PC-3 (cell line): ENCODE measurements around the gene IGSF21. TPM values are rescaled to one million over a fixed set of nuclear protein-coding genes. Genes with fewer than 3 reads are reported as not detected.
A peak's percentile ranks its signal among the peaks of the same experiment; 100 is the strongest.

ENCODE experiments used
- ATAC-seq: fragments of 200-7000 bp; cut with Tn5 transposase; 2 replicates; pipeline ENCODE4 v1.9.1; 2020; ENCODE audit warnings: mild to moderate bottlenecking, moderate library complexity
- BruUV-seq: library from RNA; stranded (reverse); fragments of 400-500 nt; replicated peaks from 2 replicates; lab custom pipeline; 2021; lab: Mats Ljungman, UMichigan
- CTCF ChIA-PET: fragments of 300-600 bp; sonication (Branson Sonifier 250); formaldehyde crosslinking; loops from one replicate; lab custom pipeline; 2022; ENCODE audit warnings: antibody characterized with exemption; lab: Charles Lee
- POLR2A ChIA-PET: fragments of 300-600 bp; sonication (Branson Sonifier 250); formaldehyde crosslinking; loops from one replicate; lab custom pipeline; 2022; ENCODE audit warnings: antibody characterized with exemption; ENCODE audit not compliant: unreplicated experiment; lab: Charles Lee
- DNase-seq: peaks from one replicate; pipeline ENCODE4 v3.0.0-alpha.2; 2015
- H2AFZ ChIP-seq: fragments of 300-600 bp; sonication (generic); 2 replicates; pipeline ENCODE4 v1.6.0; 2016; ENCODE audit warnings: antibody characterized with exemption, low read length
- H3F3A ChIP-seq: fragments of 300-600 bp; sonication (generic); one replicate; pipeline ENCODE4 v1.6.0; 2017; ENCODE audit warnings: antibody characterized with exemption, low read length, control low read depth, mild to moderate bottlenecking; ENCODE audit not compliant: unreplicated experiment
- H3K27ac ChIP-seq: fragments of 300-600 bp; sonication (generic); 2 replicates; pipeline ENCODE4 v1.5.1; 2016; ENCODE audit warnings: mild to moderate bottlenecking, low read length
- H3K27me3 ChIP-seq: fragments of 300-600 bp; sonication (generic); 2 replicates; pipeline ENCODE4 v1.6.1; 2016; ENCODE audit warnings: low read length, mixed read lengths
- H3K36me3 ChIP-seq: fragments of 300-600 bp; sonication (generic); 2 replicates; pipeline ENCODE4 v1.6.1; 2016; ENCODE audit warnings: low read depth, mixed run types, low read length, mixed read lengths
- H3K4me1 ChIP-seq: fragments of 300-600 bp; sonication (generic); 2 replicates; pipeline ENCODE4 v1.5.1; 2016; ENCODE audit warnings: low read length; ENCODE audit not compliant: insufficient read depth
- H3K4me2 ChIP-seq: fragments of 300-600 bp; sonication (generic); 2 replicates; pipeline ENCODE4 v1.6.0; 2016; ENCODE audit warnings: low read length
- H3K4me3 ChIP-seq: fragments of 300-600 bp; sonication (generic); 2 replicates; pipeline ENCODE4 v1.5.1; 2016; ENCODE audit warnings: mild to moderate bottlenecking, low read length, mixed read lengths
- H3K79me2 ChIP-seq: fragments of 300-600 bp; sonication (generic); 2 replicates; pipeline ENCODE4 v1.6.1; 2017; ENCODE audit warnings: low read length, mixed read lengths
- H3K9ac ChIP-seq: fragments of 300-600 bp; sonication (generic); 2 replicates; pipeline ENCODE4 v1.6.0; 2016; ENCODE audit warnings: mild to moderate bottlenecking, low read length
- H3K9me2 ChIP-seq: fragments of 300-600 bp; sonication (generic); replicated peaks from 2 replicates; pipeline ENCODE4 v1.6.1; 2016; ENCODE audit warnings: mixed run types, low read length, mixed read lengths
- H3K9me3 ChIP-seq: fragments of 300-600 bp; sonication (generic); 2 replicates; pipeline ENCODE4 v1.6.1; 2016; ENCODE audit warnings: low read length, mixed read lengths
- H4K20me1 ChIP-seq: fragments of 300-600 bp; sonication (generic); 2 replicates; pipeline ENCODE4 v1.6.1; 2016; ENCODE audit warnings: low read length, mixed read lengths
- CTCF ChIP-seq: fragments of 300-600 bp; sonication (generic); conservative IDR thresholded peaks from 2 replicates; pipeline ENCODE4 v1.5.1; 2017; ENCODE audit warnings: antibody characterized with exemption, low read depth, mild to moderate bottlenecking, low read length
- EZH2 ChIP-seq: fragments of 300-600 bp; sonication (generic); IDR thresholded peaks from one replicate; pipeline ENCODE4 v1.6.1; 2017; ENCODE audit warnings: antibody characterized with exemption, mild to moderate bottlenecking, low read length; ENCODE audit not compliant: unreplicated experiment
- EZH2phosphoT487 ChIP-seq: fragments of 300-600 bp; sonication (generic); IDR thresholded peaks from 2 replicates; pipeline ENCODE4 v1.6.1; 2018; ENCODE audit warnings: mild to moderate bottlenecking, antibody characterized with exemption, low read length, borderline replicate concordance
- intact Hi-C: fragments of 100-400 bp; cut with micrococcal nuclease; formaldehyde crosslinking; loops from 2 replicates; pipeline ENCODE4 v1.9.0; 2023
- total RNA-seq: library from RNA; depleted of rRNA; stranded (reverse); fragments of >200 nt; gene quantifications from 2 replicates; pipeline ENCODE4 v1.2.3, GENCODE V29; 2014

The IGSF21 gene
- total RNA-seq, 1 experiment from 2014 or later = not detected

DNA sequence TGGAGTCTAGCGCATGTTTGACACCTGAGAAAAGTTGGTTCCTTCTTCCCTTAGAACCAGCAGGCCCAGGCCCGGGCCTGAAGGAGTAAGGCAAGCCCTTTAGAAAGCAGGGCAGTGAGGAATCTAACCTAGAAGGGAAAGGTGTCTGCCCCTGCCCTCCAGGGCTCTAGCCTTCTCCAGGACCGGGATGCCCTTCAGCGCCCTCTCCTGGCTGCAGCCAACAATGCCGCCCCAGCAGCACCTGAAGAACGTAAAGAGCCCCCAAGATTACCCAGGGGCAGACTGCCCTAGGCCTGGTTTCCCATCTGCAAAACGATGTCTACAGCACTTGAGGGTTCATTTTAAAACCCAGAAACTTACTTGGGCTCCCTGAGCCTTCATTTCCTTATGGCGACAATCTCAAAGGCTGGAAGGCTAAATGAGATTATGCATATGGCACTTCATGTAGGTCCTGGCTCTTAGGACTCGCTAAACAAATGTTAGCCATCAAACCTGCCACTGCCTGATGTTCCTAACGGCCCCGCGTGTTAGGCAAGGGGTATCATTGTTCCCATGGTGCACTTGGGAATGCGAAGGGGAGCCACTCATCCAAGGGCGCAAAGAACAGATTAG, 266.4 kb downstream of the IGSF21 start:
- Histone ChIP-seq H3K9ac (no peak overlapping the region), H3K4me2 (no peak overlapping the region), H3K79me2 (no peaks in the 10 kb centered on the region), H3K27ac (no peak overlapping the region), H3K4me3 (no peak overlapping the region), H3K27me3 (no peaks in the 10 kb centered on the region; the same call in 1 of the 2 replicates), H3K36me3 (no peaks in the 10 kb centered on the region), H4K20me1 (no peaks in the 10 kb centered on the region), H3K9me3 (no peaks in the 10 kb centered on the region), H3K4me1 (no peaks in the 10 kb centered on the region), H3F3A (no peaks in the 10 kb centered on the region), H3K9me2 (no peaks in the 10 kb centered on the region), H2AFZ (no peak overlapping the region)
- no TSS peak for BruUV-seq
- ChIA-PET CTCF (no interaction called here), POLR2A (no interaction called here)
- no peak for ATAC-seq
- intact Hi-C loops = no loop called here
- no peak for DNase-seq
- TF ChIP-seq EZH2 (no peak), CTCF (peak; percentile 42)

- no peaks in the 10 kb centered on the region for H3K9me2 ChIP-seq
- no peaks in the 10 kb centered on the region for H4K20me1 ChIP-seq
- H3F3A ChIP-seq = no peaks in the 10 kb centered on the region
- no peak overlapping the region for H3K4me3 ChIP-seq
- ATAC-seq (no peak), DNase-seq (no peak)
- BruUV-seq = no TSS peak
- no peak overlapping the region for H2AFZ ChIP-seq
- no peaks in the 10 kb centered on the region for H3K4me1 ChIP-seq
- ChIA-PET CTCF (no interaction called here), POLR2A (no interaction called here)
- H3K4me2 ChIP-seq = no peak overlapping the region
- no peaks in the 10 kb centered on the region for H3K9me3 ChIP-seq
- H3K27ac ChIP-seq = no peak overlapping the region
- no peak overlapping the region for H3K9ac ChIP-seq
- H3K27me3 ChIP-seq = no peaks in the 10 kb centered on the region; the same call in 1 of the 2 replicates
- TF ChIP-seq EZH2 (no peak), EZH2phosphoT487 (no peak), CTCF (no peak)
- no peaks in the 10 kb centered on the region for H3K79me2 ChIP-seq
- intact Hi-C loops = no loop called here
- no peaks in the 10 kb centered on the region for H3K36me3 ChIP-seq
Observed at GRCh38 chr1:18376661-18377060, 269.1 kb downstream of the IGSF21 start.

GRCh38 chr1:18380288-18380687, 272.7 kb downstream of the IGSF21 start:
- H3K9ac ChIP-seq = no peak overlapping the region
- no peaks in the 10 kb centered on the region for H3K79me2 ChIP-seq
- H3F3A ChIP-seq = no peaks in the 10 kb centered on the region
- no peak overlapping the region for H3K4me3 ChIP-seq
- no peaks in the 10 kb centered on the region for H3K4me1 ChIP-seq
- H3K4me2 ChIP-seq = no peak overlapping the region
- no TSS peak for BruUV-seq
- POLR2A ChIA-PET = no interaction called here
- TF ChIP-seq CTCF (no peak), EZH2 (no peak), EZH2phosphoT487 (no peak)
- H3K36me3 ChIP-seq = no peaks in the 10 kb centered on the region
- H4K20me1 ChIP-seq = no peaks in the 10 kb centered on the region
- no peaks in the 10 kb centered on the region for H3K9me2 ChIP-seq
- H3K27me3 ChIP-seq = no peaks in the 10 kb centered on the region
- DNase-seq (no peak), ATAC-seq (no peak)
- H2AFZ ChIP-seq = no peak overlapping the region
- no peak overlapping the region for H3K27ac ChIP-seq
- no peaks in the 10 kb centered on the region for H3K9me3 ChIP-seq
- CTCF ChIA-PET = no interaction called here
- intact Hi-C loops = no loop called here
